HepG2 (cell line): ENCODE data around the gene PAQR3. TPM values are rescaled to one million over a fixed set of nuclear protein-coding genes. Genes with fewer than 3 reads are reported as not detected.

Experiments used
- ATAD3A ChIP-seq: sonication (generic); formaldehyde crosslinking; IDR thresholded peaks from 2 replicates; pipeline ENCODE4 v1.4.0; 2020; ENCODE audit warnings: missing genetic modification reagents
- BRD4 ChIP-seq: sonication (generic); formaldehyde crosslinking; IDR thresholded peaks from 2 replicates; pipeline ENCODE4 v1.4.0; 2020; ENCODE audit warnings: missing genetic modification reagents
- CHD2 ChIP-seq: IDR thresholded peaks from 2 replicates; pipeline ENCODE4 v1.6.1; 2011; ENCODE audit warnings: low read depth, low read length, improper control_type of control experiment
- DDIT3 ChIP-seq: sonication (generic); formaldehyde crosslinking; IDR thresholded peaks from 2 replicates; pipeline ENCODE4 v1.4.0; 2020; ENCODE audit warnings: mild to moderate bottlenecking, missing genetic modification reagents
- FOXA1 ChIP-seq, 2 experiments: fragments of 450-650 bp in 1 of 2; sonication (generic) in 1 of 2; formaldehyde crosslinking in 1 of 2; IDR thresholded peaks; 2 replicates each; pipeline versions ENCODE4 v1.4.0 to v1.6.1; 2016 to 2020; ENCODE audit warnings: missing genetic modification reagents in 1 of 2
- LCORL ChIP-seq, 2 experiments: fragments of 450-650 bp in 1 of 2; sonication (generic) in 1 of 2; formaldehyde crosslinking in 1 of 2; IDR thresholded peaks; 2 replicates each; pipeline versions ENCODE4 v1.5.0 to v1.6.1; 2017 to 2020; ENCODE audit warnings: antibody characterized with exemption in 1 of 2, missing genetic modification reagents in 1 of 2
- MTA3 ChIP-seq: sonication (generic); formaldehyde crosslinking; IDR thresholded peaks from 2 replicates; pipeline ENCODE4 v1.4.0; 2020; ENCODE audit warnings: missing genetic modification reagents
- NFATC3 ChIP-seq: sonication (generic); formaldehyde crosslinking; IDR thresholded peaks from 2 replicates; pipeline ENCODE4 v1.5.1; 2020; ENCODE audit warnings: mild to moderate bottlenecking, missing genetic modification reagents
- SP140L ChIP-seq: sonication (generic); formaldehyde crosslinking; IDR thresholded peaks from 2 replicates; pipeline ENCODE4 v1.4.0; 2020; ENCODE audit warnings: missing genetic modification reagents, borderline replicate concordance
- SP5 ChIP-seq: IDR thresholded peaks from 2 replicates; pipeline ENCODE4 v1.6.1; 2016; ENCODE audit warnings: low read depth, borderline replicate concordance
- STAG1 ChIP-seq: sonication (generic); formaldehyde crosslinking; IDR thresholded peaks from 2 replicates; pipeline ENCODE4 v1.4.0; 2020; ENCODE audit warnings: missing genetic modification reagents
- TCF7L2 ChIP-seq: IDR thresholded peaks from 2 replicates; pipeline ENCODE4 v1.6.1; 2011; ENCODE audit warnings: mild to moderate bottlenecking, low read depth, low read length, moderate library complexity
- ZNF343 ChIP-seq: sonication (generic); formaldehyde crosslinking; IDR thresholded peaks from 2 replicates; pipeline ENCODE4 v1.4.0; 2020; ENCODE audit warnings: mild to moderate bottlenecking, missing genetic modification reagents
- ZNF362 ChIP-seq: sonication (generic); formaldehyde crosslinking; IDR thresholded peaks from 2 replicates; pipeline ENCODE4 v1.4.0; 2020; ENCODE audit warnings: missing genetic modification reagents, mild to moderate bottlenecking, borderline replicate concordance
- ZNF616 ChIP-seq: sonication (generic); formaldehyde crosslinking; IDR thresholded peaks from 2 replicates; pipeline ENCODE4 v1.5.0; 2020; ENCODE audit warnings: low read depth, mild to moderate bottlenecking, missing genetic modification reagents
- ZNF724P ChIP-seq: sonication (generic); formaldehyde crosslinking; IDR thresholded peaks from 2 replicates; pipeline ENCODE4 v1.8.0; 2022; ENCODE audit warnings: missing genetic modification reagents, borderline replicate concordance
- ZNF777 ChIP-seq: sonication (generic); formaldehyde crosslinking; IDR thresholded peaks from 2 replicates; pipeline ENCODE4 v1.4.0; 2020; ENCODE audit warnings: missing genetic modification reagents
- ZSCAN9 ChIP-seq: IDR thresholded peaks from 2 replicates; pipeline ENCODE4 v1.6.1; 2016; ENCODE audit warnings: borderline replicate concordance
- polyA plus RNA-seq, 8 experiments: library from polyadenylated mRNA; depleted of rRNA in 3 of 8; stranded (reverse) in 7 of 8; unstranded in 1 of 8; fragments of >200 nt; fragmentation: Illumina TruSeq in 4 of 8; extraction: Trizol in 4 of 8; gene quantifications; 2 replicates each; pipeline versions ENCODE4 v1.2.1 to v1.2.3, GENCODE V29; 2011 to 2016; ENCODE audit warnings: low read depth in 4 of 8, missing spikeins in 1 of 8, mixed read lengths in 1 of 8; ENCODE audit not compliant: insufficient read depth in 1 of 8
- total RNA-seq, 5 experiments: library from RNA; depleted of rRNA; stranded (reverse); fragments of >200 nt; fragmentation: Illumina TruSeq; extraction: Trizol; gene quantifications; 2 replicates each; pipeline ENCODE4 v1.2.3, GENCODE V29; 2016; ENCODE audit warnings: low read depth in 1 of 5
- TF ChIP-seq, protein P1 (sequence below): sonication (generic); formaldehyde crosslinking; IDR thresholded peaks from 2 replicates; pipeline ENCODE4 v1.5.0; 2020; ENCODE audit warnings: missing genetic modification reagents, mild to moderate bottlenecking, borderline replicate concordance
- TF ChIP-seq, protein P2 (sequence below): IDR thresholded peaks from 2 replicates; pipeline ENCODE4 v1.6.1; 2016; ENCODE audit warnings: low read depth
- TF ChIP-seq, protein P3 (sequence below): sonication (generic); formaldehyde crosslinking; IDR thresholded peaks from 2 replicates; pipeline ENCODE4 v1.5.0; 2020; ENCODE audit warnings: mild to moderate bottlenecking, missing genetic modification reagents, moderate library complexity
- TF ChIP-seq, protein P4 (sequence below): sonication (generic); formaldehyde crosslinking; IDR thresholded peaks from 2 replicates; pipeline ENCODE4 v1.4.0; 2020; ENCODE audit warnings: mild to moderate bottlenecking, missing genetic modification reagents
- TF ChIP-seq, protein P5 (sequence below): sonication (generic); formaldehyde crosslinking; IDR thresholded peaks from 2 replicates; pipeline ENCODE4 v1.4.0; 2020; ENCODE audit warnings: missing genetic modification reagents

PAQR3 gene
- total and polyA plus RNA-seq, 2 of the 13 experiments (the other 11 are each of a cell fraction or from before 2014, with no cell fraction given) = 9.9 to 13.6 TPM

DNA sequence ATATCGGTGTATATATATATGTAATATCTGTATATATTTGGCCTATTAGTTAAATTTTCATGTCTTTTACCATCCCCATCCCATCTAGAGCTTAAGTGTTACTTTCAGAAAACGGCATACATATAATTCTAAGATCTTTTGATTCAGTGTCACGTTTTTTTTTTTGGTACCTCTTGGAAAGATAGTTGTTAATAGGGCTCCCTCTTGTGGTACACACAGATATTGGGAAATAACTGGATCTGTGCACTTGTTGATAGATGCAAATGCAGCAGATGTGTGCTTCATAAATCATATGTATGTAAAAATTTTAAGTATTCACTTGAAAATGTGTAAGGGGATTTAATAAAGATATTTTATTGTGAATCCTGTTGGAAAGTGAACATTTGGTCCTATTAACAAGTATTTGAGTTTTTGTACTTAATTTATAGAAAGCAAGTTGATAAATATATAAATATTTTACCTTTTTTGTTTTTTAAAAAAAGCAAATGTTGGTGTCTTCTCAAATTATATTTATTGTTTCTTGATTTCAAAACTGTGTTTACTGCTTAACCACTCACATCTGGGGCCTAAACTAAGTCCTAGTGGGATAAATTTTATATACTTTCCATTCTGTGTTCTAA lies 74.7 kb downstream of the PAQR3 start (continued):
- TF ChIP-seq TCF7L2 = no peak
- no peak for TF ChIP-seq ZNF777 (CRISPR knock-in tag)
- no peak for TF ChIP-seq CHD2
- TF ChIP-seq, protein P1, sequence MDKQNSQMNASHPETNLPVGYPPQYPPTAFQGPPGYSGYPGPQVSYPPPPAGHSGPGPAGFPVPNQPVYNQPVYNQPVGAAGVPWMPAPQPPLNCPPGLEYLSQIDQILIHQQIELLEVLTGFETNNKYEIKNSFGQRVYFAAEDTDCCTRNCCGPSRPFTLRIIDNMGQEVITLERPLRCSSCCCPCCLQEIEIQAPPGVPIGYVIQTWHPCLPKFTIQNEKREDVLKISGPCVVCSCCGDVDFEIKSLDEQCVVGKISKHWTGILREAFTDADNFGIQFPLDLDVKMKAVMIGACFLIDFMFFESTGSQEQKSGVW (CRISPR knock-in tag) = no peak
- TF ChIP-seq, protein P2, sequence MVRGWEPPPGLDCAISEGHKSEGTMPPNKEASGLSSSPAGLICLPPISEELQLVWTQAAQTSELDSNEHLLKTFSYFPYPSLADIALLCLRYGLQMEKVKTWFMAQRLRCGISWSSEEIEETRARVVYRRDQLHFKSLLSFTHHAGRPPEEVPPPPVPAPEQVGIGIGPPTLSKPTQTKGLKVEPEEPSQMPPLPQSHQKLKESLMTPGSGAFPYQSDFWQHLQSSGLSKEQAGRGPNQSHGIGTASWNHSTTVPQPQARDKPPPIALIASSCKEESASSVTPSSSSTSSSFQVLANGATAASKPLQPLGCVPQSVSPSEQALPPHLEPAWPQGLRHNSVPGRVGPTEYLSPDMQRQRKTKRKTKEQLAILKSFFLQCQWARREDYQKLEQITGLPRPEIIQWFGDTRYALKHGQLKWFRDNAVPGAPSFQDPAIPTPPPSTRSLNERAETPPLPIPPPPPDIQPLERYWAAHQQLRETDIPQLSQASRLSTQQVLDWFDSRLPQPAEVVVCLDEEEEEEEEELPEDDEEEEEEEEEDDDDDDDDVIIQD (CRISPR knock-in tag) = 0 out of 2 replicates have a peak, but pooled peaks have one; percentile 19
- no peak for TF ChIP-seq SP5 (CRISPR knock-in tag)
- TF ChIP-seq MTA3 (CRISPR knock-in tag) = no peak
- TF ChIP-seq, protein P3, sequence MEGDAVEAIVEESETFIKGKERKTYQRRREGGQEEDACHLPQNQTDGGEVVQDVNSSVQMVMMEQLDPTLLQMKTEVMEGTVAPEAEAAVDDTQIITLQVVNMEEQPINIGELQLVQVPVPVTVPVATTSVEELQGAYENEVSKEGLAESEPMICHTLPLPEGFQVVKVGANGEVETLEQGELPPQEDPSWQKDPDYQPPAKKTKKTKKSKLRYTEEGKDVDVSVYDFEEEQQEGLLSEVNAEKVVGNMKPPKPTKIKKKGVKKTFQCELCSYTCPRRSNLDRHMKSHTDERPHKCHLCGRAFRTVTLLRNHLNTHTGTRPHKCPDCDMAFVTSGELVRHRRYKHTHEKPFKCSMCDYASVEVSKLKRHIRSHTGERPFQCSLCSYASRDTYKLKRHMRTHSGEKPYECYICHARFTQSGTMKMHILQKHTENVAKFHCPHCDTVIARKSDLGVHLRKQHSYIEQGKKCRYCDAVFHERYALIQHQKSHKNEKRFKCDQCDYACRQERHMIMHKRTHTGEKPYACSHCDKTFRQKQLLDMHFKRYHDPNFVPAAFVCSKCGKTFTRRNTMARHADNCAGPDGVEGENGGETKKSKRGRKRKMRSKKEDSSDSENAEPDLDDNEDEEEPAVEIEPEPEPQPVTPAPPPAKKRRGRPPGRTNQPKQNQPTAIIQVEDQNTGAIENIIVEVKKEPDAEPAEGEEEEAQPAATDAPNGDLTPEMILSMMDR = peak; percentile 75
- TF ChIP-seq STAG1 (CRISPR knock-in tag) = peak; percentile 84
- no peak for TF ChIP-seq LCORL (IDR thresholded peaks at IDR 0.05)
- TF ChIP-seq LCORL (CRISPR knock-in tag; IDR thresholded peaks at IDR 0.05) = no peak
- TF ChIP-seq BRD4 = no peak
- TF ChIP-seq NFATC3 (CRISPR knock-in tag) = no peak
- TF ChIP-seq ZNF616 (CRISPR knock-in tag) = no peak
- no peak for TF ChIP-seq ZNF724P (CRISPR knock-in tag)
- peak; percentile 91 for TF ChIP-seq ZNF362 (CRISPR knock-in tag)
- no peak for TF ChIP-seq ZNF343
- no peak for TF ChIP-seq FOXA1 (IDR thresholded peaks at IDR 0.05)
- TF ChIP-seq FOXA1 (CRISPR knock-in tag; IDR thresholded peaks at IDR 0.05) = no peak
- TF ChIP-seq ZSCAN9 (CRISPR knock-in tag) = no peak
- no peak for TF ChIP-seq DDIT3 (CRISPR knock-in tag)
- TF ChIP-seq, protein P4, sequence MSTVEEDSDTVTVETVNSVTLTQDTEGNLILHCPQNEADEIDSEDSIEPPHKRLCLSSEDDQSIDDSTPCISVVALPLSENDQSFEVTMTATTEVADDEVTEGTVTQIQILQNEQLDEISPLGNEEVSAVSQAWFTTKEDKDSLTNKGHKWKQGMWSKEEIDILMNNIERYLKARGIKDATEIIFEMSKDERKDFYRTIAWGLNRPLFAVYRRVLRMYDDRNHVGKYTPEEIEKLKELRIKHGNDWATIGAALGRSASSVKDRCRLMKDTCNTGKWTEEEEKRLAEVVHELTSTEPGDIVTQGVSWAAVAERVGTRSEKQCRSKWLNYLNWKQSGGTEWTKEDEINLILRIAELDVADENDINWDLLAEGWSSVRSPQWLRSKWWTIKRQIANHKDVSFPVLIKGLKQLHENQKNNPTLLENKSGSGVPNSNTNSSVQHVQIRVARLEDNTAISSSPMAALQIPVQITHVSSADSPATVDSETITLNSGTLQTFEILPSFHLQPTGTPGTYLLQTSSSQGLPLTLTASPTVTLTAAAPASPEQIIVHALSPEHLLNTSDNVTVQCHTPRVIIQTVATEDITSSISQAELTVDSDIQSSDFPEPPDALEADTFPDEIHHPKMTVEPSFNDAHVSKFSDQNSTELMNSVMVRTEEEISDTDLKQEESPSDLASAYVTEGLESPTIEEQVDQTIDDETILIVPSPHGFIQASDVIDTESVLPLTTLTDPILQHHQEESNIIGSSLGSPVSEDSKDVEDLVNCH (CRISPR knock-in tag) = no peak
- TF ChIP-seq ATAD3A = no peak
- TF ChIP-seq, protein P5, sequence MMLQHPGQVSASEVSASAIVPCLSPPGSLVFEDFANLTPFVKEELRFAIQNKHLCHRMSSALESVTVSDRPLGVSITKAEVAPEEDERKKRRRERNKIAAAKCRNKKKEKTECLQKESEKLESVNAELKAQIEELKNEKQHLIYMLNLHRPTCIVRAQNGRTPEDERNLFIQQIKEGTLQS = no peak
- no peak for TF ChIP-seq SP140L
